ENCODE measurements around the gene EDDM13.
"Not testable (repeated sequence)": the region's sequence is repeated elsewhere in the genome, so short reads cannot be mapped to it uniquely, and the experiment has no call there.

The EDDM13 gene, protein sequence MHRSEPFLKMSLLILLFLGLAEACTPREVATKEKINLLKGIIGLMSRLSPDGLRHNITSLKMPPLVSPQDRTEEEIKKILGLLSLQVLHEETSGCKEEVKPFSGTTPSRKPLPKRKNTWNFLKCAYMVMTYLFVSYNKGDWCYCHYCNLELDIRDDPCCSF
- total RNA-seq: 0 to 0.24 (median 0.15) reads per million in 4 donors

GRCh38 chr19:56272161-56272798, at the start of gene EDDM13:
Gene EDDM13 (plus strand): TSS chr19:56272748. CDS start chr19:56272835, 87 bp downstream.
- DNase-seq: no peak

- DNase-seq: no peak
These were observed 49.6 kb upstream of the EDDM13 start for GRCh38 chr19:56222901-56223300.

GRCh38 chr19:56223481-56223880, 49.1 kb upstream of the EDDM13 start:
- no peak for DNase-seq

DNA sequence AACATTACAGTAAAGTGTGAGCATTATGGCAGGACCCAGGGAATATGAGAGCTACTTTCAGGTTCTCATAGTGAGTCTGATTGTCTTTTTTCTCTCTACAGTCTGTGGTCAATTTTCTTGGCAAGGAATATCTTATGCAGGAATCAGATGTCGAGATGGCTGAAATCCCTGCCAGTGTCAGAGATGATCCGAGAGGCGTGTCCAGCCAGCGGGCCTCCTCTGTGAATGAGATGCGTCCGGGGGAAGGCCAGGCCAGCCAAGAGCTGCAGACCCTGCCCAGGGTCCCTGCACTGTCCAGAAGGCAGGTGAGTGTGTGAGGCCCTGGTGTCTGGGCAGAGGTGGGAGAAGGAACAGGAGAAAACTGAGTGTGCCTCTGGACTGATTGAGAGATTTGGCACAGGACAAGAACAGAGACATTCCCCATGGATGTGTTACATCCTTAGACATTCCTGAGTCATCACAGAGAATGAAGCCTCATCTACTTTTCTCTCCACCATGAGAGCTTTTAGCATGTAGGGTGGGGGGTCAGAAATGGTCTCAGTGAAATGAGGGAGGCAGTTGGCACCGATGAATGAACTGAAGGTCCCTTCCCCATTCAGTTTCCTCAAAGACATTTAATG, 27.3 kb upstream of the EDDM13 start:
- DNase-seq: no peak

DNA sequence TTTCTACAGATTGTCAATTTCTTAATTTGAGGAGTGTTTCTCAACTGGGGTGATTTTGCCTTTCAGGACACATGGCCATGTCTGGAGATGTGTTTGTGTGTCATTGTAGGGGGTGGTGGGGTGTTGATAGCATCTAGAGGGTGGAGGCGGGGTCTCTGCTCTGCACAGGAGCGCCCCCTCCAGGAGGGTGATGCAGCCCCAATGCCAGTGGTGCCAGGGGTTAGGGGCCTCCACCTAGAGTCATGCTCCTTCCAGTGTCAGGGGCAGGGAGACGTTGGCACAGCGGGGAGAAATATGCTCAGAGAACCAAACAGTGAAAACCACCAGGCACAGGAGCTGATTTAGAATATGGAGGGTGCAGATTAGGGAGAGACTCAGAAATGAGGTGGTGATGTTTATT, 26.8 kb upstream of the EDDM13 start:
- not testable (repeated sequence) for DNase-seq

- DNase-seq: not testable (repeated sequence)
These were observed 23.7 kb upstream of the EDDM13 start for GRCh38 chr19:56248736-56249338.

- peak; percentile 16 to 67 (median 48) for DNase-seq
These were observed 19.7 kb upstream of the EDDM13 start for GRCh38 chr19:56252699-56253422.

GRCh38 chr19:56253737-56254136, 18.8 kb upstream of the EDDM13 start:
- peak in 1 of 5 donors; percentile 21 for DNase-seq

GRCh38 chr19:56258272-56258671, 14.3 kb upstream of the EDDM13 start:
- no peak for DNase-seq

GRCh38 chr19:56261145-56261544, 11.4 kb upstream of the EDDM13 start:
- no peak for DNase-seq

DNA sequence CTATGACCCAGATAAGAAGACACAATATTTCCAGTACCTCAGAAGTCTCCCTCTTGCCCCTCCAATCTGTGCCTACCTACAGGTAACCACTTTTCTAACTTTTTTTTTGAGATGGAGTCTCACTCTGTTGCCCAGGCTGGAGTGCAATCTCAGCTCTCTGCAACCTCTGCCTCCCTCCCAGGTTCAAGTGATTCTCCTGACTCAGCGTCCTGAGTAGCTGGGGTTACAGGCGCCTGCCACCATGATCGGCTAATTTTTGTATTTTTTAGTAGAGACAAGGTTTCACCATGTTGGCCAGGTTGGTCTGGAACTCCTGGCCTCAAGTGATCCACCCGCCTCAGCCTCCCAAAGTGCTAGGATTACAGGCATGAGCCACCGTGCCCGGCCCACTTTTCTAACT, 10.6 kb upstream of the EDDM13 start:
- DNase-seq: not testable (repeated sequence)

GRCh38 chr19:56263319-56263718, 9.2 kb upstream of the EDDM13 start:
- no peak for DNase-seq

- no peak for DNase-seq
These were observed 6.5 kb upstream of the EDDM13 start for GRCh38 chr19:56266051-56266450.

DNA sequence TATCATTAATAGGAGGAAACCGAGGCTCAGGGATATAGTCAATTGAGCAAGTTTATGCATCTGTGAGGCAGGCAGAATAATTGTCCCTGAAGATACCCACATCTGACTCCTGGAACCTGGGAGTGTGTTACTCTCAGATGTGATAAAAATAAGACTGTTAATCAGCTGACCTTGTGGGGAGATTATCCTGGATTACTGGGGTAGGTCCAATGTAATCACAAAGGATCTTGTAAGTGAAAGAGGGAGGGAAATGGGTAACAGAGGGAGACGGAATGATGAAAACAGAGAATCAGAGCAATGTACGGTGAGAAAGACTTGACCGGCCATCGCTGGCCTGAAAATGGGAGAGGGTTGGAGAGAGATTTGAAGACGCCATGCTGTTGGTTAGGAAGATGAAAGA, 3.2 kb upstream of the EDDM13 start:
- no peak for DNase-seq

GRCh38 chr19:56270676-56271075, 1.9 kb upstream of the EDDM13 start:
- no peak for DNase-seq

DNA sequence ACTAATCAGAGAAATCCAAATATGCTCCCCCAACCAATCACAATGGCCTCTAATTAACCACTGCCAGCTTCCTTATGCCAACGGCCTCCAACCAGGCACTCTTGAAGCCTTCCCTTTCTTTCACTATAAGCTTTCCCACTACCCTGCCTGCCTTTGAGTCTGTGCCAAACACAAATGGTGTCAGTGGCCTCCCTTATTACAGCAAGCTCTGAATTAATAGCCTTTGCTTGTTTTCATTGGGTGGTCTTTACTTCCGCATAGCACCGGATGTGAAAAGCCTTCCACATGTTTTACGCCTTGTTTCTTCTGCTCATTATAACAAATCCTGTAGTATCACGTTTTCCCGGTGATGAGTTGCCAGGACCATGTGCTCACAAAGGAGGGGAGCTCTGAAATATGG, 1.4 kb upstream of the EDDM13 start:
- no peak for DNase-seq

- DNase-seq: no peak
These were observed 1.1 kb downstream of the EDDM13 start for GRCh38 chr19:56273563-56274117.

DNA sequence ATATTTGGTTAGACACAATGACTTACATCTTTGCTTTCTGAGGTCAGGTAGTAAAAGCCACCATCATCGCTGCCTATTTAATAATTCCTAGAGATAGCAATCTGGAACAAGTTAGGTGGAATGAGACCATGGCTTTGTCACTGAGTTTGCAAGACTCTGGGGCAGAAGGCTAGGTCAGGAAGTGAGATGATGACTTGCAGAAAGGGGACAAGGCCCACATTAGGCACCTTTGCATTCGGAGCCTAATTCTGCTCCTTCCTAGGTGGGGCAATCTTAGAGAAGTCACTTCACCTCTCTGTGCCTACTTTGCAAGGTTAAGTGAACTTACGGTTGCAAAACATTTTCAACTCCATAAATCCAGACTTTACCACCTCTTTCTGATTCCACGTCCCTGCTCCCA, 10.3 kb downstream of the EDDM13 start:
- no peak for DNase-seq

GRCh38 chr19:56284746-56285145, 12.2 kb downstream of the EDDM13 start:
- DNase-seq: no peak

- no peak for DNase-seq
These were observed 17.6 kb downstream of the EDDM13 start for GRCh38 chr19:56290104-56290503.

DNA sequence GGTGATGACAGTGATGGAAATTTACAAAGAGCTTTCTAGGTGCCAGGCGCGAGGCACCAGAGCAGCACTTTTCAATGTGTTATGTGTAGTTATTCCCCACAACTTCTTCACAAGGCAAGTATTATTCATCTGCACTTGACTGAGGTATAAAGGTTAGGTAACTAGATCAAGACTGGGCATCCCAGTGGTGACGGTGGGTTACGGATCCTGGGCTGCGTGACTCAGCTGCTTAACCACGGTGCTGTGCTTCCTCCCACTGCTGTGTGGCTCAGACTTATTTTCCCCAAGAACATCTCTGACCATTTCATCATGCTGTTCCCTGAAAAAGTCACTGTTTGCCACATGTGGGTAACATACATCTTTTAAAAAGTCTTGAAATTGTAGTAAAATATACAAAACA, 19.3 kb downstream of the EDDM13 start:
- DNase-seq: no peak

- no peak for DNase-seq
These were observed 22.0 kb downstream of the EDDM13 start for GRCh38 chr19:56294549-56294948.
